Glutamatergic neuron (in vitro differentiated cells): ENCODE measurements around the gene LYZL1. TPM values are rescaled to one million over a fixed set of nuclear protein-coding genes. Genes with fewer than 3 reads are reported as not detected.

Experiments used
- DNase-seq: peaks from one replicate; pipeline ENCODE4 v3.0.0; 2022
- H3K27ac Mint-ChIP-seq: one replicate; pipeline ENCODE4 v1.8.0; 2020; ENCODE audit warnings: mild to moderate bottlenecking, mixed read lengths, inconsistent platforms; ENCODE audit not compliant: unreplicated experiment
- H3K27me3 Mint-ChIP-seq: one replicate; pipeline ENCODE4 v1.8.0; 2020; ENCODE audit warnings: mild to moderate bottlenecking, moderate library complexity, mixed read lengths, inconsistent platforms; ENCODE audit not compliant: unreplicated experiment
- H3K36me3 Mint-ChIP-seq: one replicate; pipeline ENCODE4 v1.8.0; 2020; ENCODE audit warnings: mild to moderate bottlenecking, mixed read lengths, inconsistent platforms; ENCODE audit not compliant: unreplicated experiment
- H3K4me1 Mint-ChIP-seq: one replicate; pipeline ENCODE4 v1.8.0; 2020; ENCODE audit warnings: mild to moderate bottlenecking, low read depth, mixed read lengths, inconsistent platforms; ENCODE audit not compliant: unreplicated experiment
- H3K4me3 Mint-ChIP-seq: one replicate; pipeline ENCODE4 v1.8.0; 2020; ENCODE audit warnings: mild to moderate bottlenecking, mixed read lengths, inconsistent platforms; ENCODE audit not compliant: unreplicated experiment
- H3K9me3 Mint-ChIP-seq: one replicate; pipeline ENCODE4 v1.8.0; 2020; ENCODE audit warnings: mild to moderate bottlenecking, moderate library complexity, mixed read lengths, inconsistent platforms; ENCODE audit not compliant: unreplicated experiment
- total RNA-seq: library from RNA; stranded (reverse); fragmentation: NEBNext Ultra II Directional; extraction: Animal tissue kit (Norgen Biotek cat#: 25700); gene quantifications from one replicate; pipeline ENCODE4 v1.2.1, GENCODE V29; 2021; ENCODE audit not compliant: unreplicated experiment
- TF ChIP-seq, protein P1 (sequence below): fragments of 200-600 bp; sonication (generic); IDR thresholded peaks from one replicate; pipeline ENCODE4 v1.5.0; 2021; ENCODE audit not compliant: partially characterized antibody, unreplicated experiment

The LYZL1 gene
- total RNA-seq, 1 donor from 2014 or later = not detected

DNA sequence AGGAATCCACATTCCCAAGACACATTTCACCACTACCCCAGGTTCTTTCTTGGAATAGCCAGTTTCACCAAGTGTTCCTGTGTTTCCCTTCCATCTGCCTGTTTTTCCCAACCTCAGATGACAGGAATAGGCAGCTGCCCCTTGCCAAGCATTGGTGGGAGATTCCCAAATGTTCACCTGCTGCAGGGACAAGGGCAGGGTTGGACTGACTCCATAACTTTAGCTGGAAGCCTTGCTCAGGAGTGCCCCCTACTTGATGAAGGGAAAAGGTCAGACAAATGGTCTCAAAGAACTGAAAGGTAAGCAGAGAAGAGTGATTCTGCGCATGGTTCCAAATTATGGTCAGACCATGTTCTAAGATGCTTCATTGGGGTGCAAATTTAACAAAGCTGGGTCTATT lies 45.1 kb upstream of the LYZL1 start:
- Mint-ChIP-seq H3K4me1 (no peaks in the 10 kb centered on the region), H3K4me3 (no peak overlapping the region), H3K27ac (no peak overlapping the region), H3K9me3 (peaks cover 2% of the 10 kb centered on the region), H3K27me3 (peaks cover 2% of the 10 kb centered on the region), H3K36me3 (no peaks in the 10 kb centered on the region)
- TF ChIP-seq, protein P1, sequence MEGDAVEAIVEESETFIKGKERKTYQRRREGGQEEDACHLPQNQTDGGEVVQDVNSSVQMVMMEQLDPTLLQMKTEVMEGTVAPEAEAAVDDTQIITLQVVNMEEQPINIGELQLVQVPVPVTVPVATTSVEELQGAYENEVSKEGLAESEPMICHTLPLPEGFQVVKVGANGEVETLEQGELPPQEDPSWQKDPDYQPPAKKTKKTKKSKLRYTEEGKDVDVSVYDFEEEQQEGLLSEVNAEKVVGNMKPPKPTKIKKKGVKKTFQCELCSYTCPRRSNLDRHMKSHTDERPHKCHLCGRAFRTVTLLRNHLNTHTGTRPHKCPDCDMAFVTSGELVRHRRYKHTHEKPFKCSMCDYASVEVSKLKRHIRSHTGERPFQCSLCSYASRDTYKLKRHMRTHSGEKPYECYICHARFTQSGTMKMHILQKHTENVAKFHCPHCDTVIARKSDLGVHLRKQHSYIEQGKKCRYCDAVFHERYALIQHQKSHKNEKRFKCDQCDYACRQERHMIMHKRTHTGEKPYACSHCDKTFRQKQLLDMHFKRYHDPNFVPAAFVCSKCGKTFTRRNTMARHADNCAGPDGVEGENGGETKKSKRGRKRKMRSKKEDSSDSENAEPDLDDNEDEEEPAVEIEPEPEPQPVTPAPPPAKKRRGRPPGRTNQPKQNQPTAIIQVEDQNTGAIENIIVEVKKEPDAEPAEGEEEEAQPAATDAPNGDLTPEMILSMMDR = peak; percentile 26
- DNase-seq = no peak

DNA sequence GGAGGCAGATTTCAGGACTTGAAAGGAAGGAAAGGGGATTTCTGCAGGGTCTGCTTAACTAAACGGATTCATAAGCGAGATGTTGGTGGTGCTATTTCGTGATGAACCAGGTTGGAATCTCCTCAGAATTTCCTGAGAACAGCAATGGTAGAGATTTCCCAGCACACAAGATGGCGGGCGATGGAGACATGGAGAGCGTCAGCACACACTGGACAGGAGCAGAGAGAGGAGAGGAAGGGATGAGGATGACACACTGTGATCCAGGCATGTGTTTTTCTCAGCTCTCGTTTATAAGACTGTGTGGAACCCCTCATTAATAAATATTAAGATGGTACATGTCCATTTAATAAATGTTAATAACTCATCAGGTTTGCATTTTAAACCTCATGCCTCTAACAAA lies 43.9 kb upstream of the LYZL1 start:
- no peaks in the 10 kb centered on the region for H3K36me3 Mint-ChIP-seq
- TF ChIP-seq, protein P1 = no peak
- peaks cover 2% of the 10 kb centered on the region for H3K9me3 Mint-ChIP-seq
- no peak for DNase-seq
- H3K27ac Mint-ChIP-seq = no peak overlapping the region
- no peak overlapping the region for H3K4me3 Mint-ChIP-seq
- no peaks in the 10 kb centered on the region for H3K4me1 Mint-ChIP-seq
- H3K27me3 Mint-ChIP-seq = peaks cover 2% of the 10 kb centered on the region

DNA sequence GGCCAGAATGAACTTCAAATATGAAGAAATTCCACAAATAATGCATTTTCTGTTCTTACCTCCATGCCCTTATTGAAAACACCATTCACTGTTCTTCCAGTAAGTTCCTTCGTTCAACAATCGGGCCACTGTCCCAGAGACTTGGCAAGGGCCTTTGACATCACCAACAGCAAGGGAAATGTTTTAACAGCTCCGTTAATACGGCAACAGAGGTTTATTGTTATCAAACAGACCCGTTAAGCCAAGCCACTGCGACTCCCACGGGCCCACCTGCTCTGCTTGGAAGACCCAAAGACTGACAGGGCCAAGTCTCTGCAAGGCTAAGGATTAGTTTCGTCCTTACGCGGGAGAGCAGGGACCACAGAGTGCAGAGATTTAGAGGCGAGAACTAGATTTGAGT lies 43.4 kb upstream of the LYZL1 start:
- no peak for DNase-seq
- peaks cover 2% of the 10 kb centered on the region for H3K9me3 Mint-ChIP-seq
- peaks cover 2% of the 10 kb centered on the region for H3K27me3 Mint-ChIP-seq
- H3K4me1 Mint-ChIP-seq = peaks cover 2% of the 10 kb centered on the region
- TF ChIP-seq, protein P1 = no peak
- no peaks in the 10 kb centered on the region for H3K36me3 Mint-ChIP-seq
- no peak overlapping the region for H3K27ac Mint-ChIP-seq
- H3K4me3 Mint-ChIP-seq = no peak overlapping the region

DNA sequence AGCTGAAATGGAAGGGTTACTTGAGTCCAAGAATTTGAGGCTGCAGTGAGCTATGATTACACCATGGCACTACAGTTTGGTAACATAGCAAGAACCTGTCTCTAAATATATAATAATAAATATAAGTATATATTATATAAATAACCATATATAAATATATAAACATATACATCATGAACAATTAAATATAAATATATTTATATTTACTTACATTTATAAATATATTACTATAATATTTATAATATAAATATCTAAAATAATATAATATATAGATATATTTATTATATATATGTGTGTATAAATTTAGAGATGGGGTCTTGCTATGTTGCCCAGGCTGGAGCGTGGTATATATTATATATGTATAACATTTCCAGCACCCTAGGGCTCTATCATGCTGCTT lies 42.4 kb upstream of the LYZL1 start:
- Mint-ChIP-seq H3K4me1 (peaks cover 4% of the 10 kb centered on the region), H3K27ac (no peak overlapping the region), H3K36me3 (no peaks in the 10 kb centered on the region)

DNA sequence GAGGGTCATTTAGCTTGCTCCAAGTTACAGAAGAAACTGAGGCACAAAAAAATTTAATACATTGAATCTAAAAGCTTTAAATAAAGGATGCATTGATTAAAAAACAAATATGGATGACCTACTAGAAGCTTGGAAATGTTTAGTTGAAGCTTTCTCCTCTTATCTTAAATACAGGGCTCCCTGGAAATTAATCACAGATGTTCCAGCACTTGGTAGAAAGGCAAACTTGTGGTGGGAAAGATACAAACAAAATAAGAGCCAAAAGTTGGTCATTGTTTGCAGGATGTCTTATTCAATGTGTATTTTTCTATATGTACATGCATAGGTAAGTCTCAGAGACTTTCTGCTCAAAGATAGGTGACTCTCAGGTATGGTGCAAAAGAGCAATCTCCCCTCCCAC lies 40.7 kb upstream of the LYZL1 start:
- TF ChIP-seq, protein P1 = no peak
- Mint-ChIP-seq H3K27ac (no peak overlapping the region), H3K36me3 (no peaks in the 10 kb centered on the region), H3K4me1 (peaks cover 11% of the 10 kb centered on the region), H3K27me3 (peaks cover 3% of the 10 kb centered on the region), H3K9me3 (peaks cover 10% of the 10 kb centered on the region), H3K4me3 (no peak overlapping the region)
- DNase-seq = no peak

More for the DNA sequence above, 42.4 kb upstream of the LYZL1 start:
- H3K4me3 Mint-ChIP-seq = no peak overlapping the region
- TF ChIP-seq, protein P1 = no peak
- DNase-seq = no peak
- H3K27me3 Mint-ChIP-seq = peaks cover 4% of the 10 kb centered on the region
- H3K9me3 Mint-ChIP-seq = peaks cover 4% of the 10 kb centered on the region
